Keratinocyte (primary cell): ENCODE measurements around the gene TUT4. TPM values are rescaled to one million over a fixed set of nuclear protein-coding genes. Genes with fewer than 3 reads are reported as not detected.

Experiments
- DNase-seq: peaks from one replicate; pipeline ENCODE4 v3.0.0-alpha.2; 2011; ENCODE audit warnings: low read depth, missing footprints, low spot score
- FAIRE-seq: peaks from 2 replicates; lab custom pipeline; 2011; peaks lifted over from hg19 to GRCh38; lab: Jason Lieb, UNC
- H2AFZ ChIP-seq: 2 replicates; pipeline ENCODE4 v1.6.0; 2012; ENCODE audit warnings: low read length, control low read depth, inconsistent platforms; ENCODE audit not compliant: control insufficient read depth
- H3K27ac ChIP-seq: 2 replicates; pipeline ENCODE4 v1.5.1; 2011; ENCODE audit warnings: low read length; ENCODE audit not compliant: control insufficient read depth, insufficient read depth
- H3K27me3 ChIP-seq: 3 replicates; pipeline ENCODE4 v1.6.0; 2011; ENCODE audit warnings: low read length; ENCODE audit not compliant: control insufficient read depth, insufficient read depth; ENCODE audit errors: extremely low read depth
- H3K36me3 ChIP-seq, 2 experiments: 2 replicates in 1 of 2; 3 replicates in 1 of 2; pipeline ENCODE4 v1.5.1; 2011; ENCODE audit warnings: low read length in 2 of 2, mild to moderate bottlenecking in 1 of 2; ENCODE audit not compliant: control insufficient read depth in 2 of 2, insufficient read depth in 2 of 2; ENCODE audit errors: extremely low read depth in 1 of 2
- H3K4me1 ChIP-seq: 3 replicates; pipeline ENCODE4 v1.5.1; 2011; ENCODE audit warnings: low read length; ENCODE audit not compliant: control insufficient read depth, insufficient read depth; ENCODE audit errors: extremely low read depth
- H3K4me2 ChIP-seq: 3 replicates; pipeline ENCODE4 v1.6.0; 2011; ENCODE audit warnings: low read depth, low read length; ENCODE audit not compliant: control insufficient read depth, insufficient read depth; ENCODE audit errors: extremely low read depth
- H3K4me3 ChIP-seq, 3 experiments: fragments of 200-600 bp in 1 of 3; sonication (generic) in 1 of 3; 2 replicates in 2 of 3; 3 replicates in 1 of 3; pipeline ENCODE4 v1.5.1; 2011 to 2016; ENCODE audit warnings: low read length in 3 of 3, mild to moderate bottlenecking in 3 of 3, control low read depth in 2 of 3, inconsistent platforms in 1 of 3, low read depth in 1 of 3, mixed read lengths in 1 of 3, mixed run types in 1 of 3, moderate library complexity in 1 of 3; ENCODE audit not compliant: control insufficient read depth in 2 of 3, insufficient read depth in 2 of 3; ENCODE audit errors: extremely low read depth in 1 of 3
- H3K79me2 ChIP-seq: 2 replicates; pipeline ENCODE4 v1.6.0; 2012; ENCODE audit warnings: low read length; ENCODE audit not compliant: control insufficient read depth, insufficient read depth
- H3K9ac ChIP-seq: 3 replicates; pipeline ENCODE4 v1.6.0; 2011; ENCODE audit warnings: low read length; ENCODE audit not compliant: control insufficient read depth, insufficient read depth; ENCODE audit errors: extremely low read depth
- H3K9me1 ChIP-seq: 3 replicates; pipeline ENCODE4 v1.6.0; 2011; ENCODE audit warnings: low read length; ENCODE audit not compliant: control insufficient read depth, insufficient read depth; ENCODE audit errors: extremely low read depth
- H3K9me3 ChIP-seq: 2 replicates; pipeline ENCODE4 v1.5.1; 2012; ENCODE audit warnings: low read depth, low read length; ENCODE audit not compliant: control insufficient read depth
- H4K20me1 ChIP-seq: 3 replicates; pipeline ENCODE4 v1.6.0; 2011; ENCODE audit warnings: low read length; ENCODE audit not compliant: control insufficient read depth, insufficient read depth; ENCODE audit errors: extremely low read depth
- EZH2 ChIP-seq: IDR thresholded peaks from one replicate; pipeline ENCODE4 v1.6.1; 2012; ENCODE audit warnings: inconsistent platforms, mild to moderate bottlenecking, low read length, moderate library complexity
- dilution Hi-C: fragments of 300-500 bp; cut with MboI; formaldehyde crosslinking; loops from one replicate; pipeline ENCODE4 v1.7.0; 2020; ENCODE audit warnings: low sequenced_read_pairs; ENCODE audit not compliant: extremely low pct_ligation_motif_present
- polyA plus RNA-seq, 5 experiments: library from polyadenylated mRNA; depleted of rRNA in 3 of 5; stranded (reverse) in 3 of 5; stranded (forward) in 1 of 5; unstranded in 1 of 5; fragments of >200 nt; gene quantifications; 1 replicate in 1 of 5; 2 replicates in 3 of 5; 3 replicates in 1 of 5; pipeline versions ENCODE4 v1.2.1 to v1.2.3, GENCODE V29; 2011 to 2012; ENCODE audit warnings: missing spikeins in 2 of 5, low read depth in 1 of 5, low replicate concordance in 1 of 5
- TF ChIP-seq, protein P1 (sequence below), 3 experiments: IDR thresholded peaks in 1 of 3; conservative IDR thresholded peaks in 1 of 3; optimal IDR thresholded peaks in 1 of 3; 2 replicates in 2 of 3; 3 replicates in 1 of 3; pipeline versions ENCODE3 to v1.5.1; 2011; ENCODE audit warnings: low read length in 3 of 3, mild to moderate bottlenecking in 3 of 3, moderate library complexity in 2 of 3, control low read depth in 1 of 3, inconsistent platforms in 1 of 3; ENCODE audit not compliant: insufficient read depth in 2 of 3; ENCODE audit errors: extremely low read depth in 1 of 3

Gene TUT4
- polyA plus RNA-seq, 1 donor (not counting 4 experiments of a cell fraction or from before 2014, with no cell fraction given): 27.5 TPM

DNA sequence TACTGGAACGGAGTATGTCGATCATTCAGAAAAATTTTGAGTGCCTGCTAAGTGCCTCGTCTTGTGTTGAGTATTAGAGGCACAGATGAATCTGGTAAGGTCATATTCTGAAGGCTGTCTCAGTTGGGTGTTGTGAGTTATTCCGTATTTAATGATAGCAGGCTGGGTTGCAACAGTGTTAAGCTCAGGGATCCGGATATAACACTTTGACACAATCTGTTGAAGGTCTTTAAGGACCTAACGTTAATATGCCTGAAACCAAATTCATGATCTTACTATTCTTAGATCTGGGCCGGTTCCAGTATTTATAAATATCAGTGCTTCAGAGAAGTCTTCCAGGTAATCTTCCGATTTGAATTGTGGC is 147.9 kb downstream of the TUT4 start:
- TF ChIP-seq EZH2: no peak
- TF ChIP-seq, protein P1, sequence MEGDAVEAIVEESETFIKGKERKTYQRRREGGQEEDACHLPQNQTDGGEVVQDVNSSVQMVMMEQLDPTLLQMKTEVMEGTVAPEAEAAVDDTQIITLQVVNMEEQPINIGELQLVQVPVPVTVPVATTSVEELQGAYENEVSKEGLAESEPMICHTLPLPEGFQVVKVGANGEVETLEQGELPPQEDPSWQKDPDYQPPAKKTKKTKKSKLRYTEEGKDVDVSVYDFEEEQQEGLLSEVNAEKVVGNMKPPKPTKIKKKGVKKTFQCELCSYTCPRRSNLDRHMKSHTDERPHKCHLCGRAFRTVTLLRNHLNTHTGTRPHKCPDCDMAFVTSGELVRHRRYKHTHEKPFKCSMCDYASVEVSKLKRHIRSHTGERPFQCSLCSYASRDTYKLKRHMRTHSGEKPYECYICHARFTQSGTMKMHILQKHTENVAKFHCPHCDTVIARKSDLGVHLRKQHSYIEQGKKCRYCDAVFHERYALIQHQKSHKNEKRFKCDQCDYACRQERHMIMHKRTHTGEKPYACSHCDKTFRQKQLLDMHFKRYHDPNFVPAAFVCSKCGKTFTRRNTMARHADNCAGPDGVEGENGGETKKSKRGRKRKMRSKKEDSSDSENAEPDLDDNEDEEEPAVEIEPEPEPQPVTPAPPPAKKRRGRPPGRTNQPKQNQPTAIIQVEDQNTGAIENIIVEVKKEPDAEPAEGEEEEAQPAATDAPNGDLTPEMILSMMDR (optimal IDR thresholded peaks at IDR 0.05 in 1 of 3, IDR thresholded peaks at IDR 0.05 in 1 of 3, conservative IDR thresholded peaks at IDR 0.05 in 1 of 3; ENCODE audit: extremely low read depth in 1 of 3, insufficient read depth in 2 of 3, low read length in 3 of 3): no peak
- H3K36me3 ChIP-seq: peaks cover 3 to 26% of the 10 kb centered on the region in 2 experiments
- peak overlapping the region; percentile 82 for H3K9ac ChIP-seq
- peak overlapping the region; percentile 61 to 80 (median 76) for H3K4me3 ChIP-seq
- H3K9me3 ChIP-seq: no peaks in the 10 kb centered on the region
- peak overlapping the region; percentile 87 for H3K27ac ChIP-seq
- H2AFZ ChIP-seq: peak overlapping the region; percentile 72
- FAIRE-seq (peak; percentile 20), DNase-seq (no peak)
- no peaks in the 10 kb centered on the region for H4K20me1 ChIP-seq
- no peaks in the 10 kb centered on the region for H3K27me3 ChIP-seq
- no peaks in the 10 kb centered on the region for H3K9me1 ChIP-seq
- peaks cover 11% of the 10 kb centered on the region for H3K4me1 ChIP-seq
- H3K4me2 ChIP-seq: peak overlapping the region; percentile 70
- dilution Hi-C loops: no loop called here
- peaks cover 35% of the 10 kb centered on the region for H3K79me2 ChIP-seq

DNA sequence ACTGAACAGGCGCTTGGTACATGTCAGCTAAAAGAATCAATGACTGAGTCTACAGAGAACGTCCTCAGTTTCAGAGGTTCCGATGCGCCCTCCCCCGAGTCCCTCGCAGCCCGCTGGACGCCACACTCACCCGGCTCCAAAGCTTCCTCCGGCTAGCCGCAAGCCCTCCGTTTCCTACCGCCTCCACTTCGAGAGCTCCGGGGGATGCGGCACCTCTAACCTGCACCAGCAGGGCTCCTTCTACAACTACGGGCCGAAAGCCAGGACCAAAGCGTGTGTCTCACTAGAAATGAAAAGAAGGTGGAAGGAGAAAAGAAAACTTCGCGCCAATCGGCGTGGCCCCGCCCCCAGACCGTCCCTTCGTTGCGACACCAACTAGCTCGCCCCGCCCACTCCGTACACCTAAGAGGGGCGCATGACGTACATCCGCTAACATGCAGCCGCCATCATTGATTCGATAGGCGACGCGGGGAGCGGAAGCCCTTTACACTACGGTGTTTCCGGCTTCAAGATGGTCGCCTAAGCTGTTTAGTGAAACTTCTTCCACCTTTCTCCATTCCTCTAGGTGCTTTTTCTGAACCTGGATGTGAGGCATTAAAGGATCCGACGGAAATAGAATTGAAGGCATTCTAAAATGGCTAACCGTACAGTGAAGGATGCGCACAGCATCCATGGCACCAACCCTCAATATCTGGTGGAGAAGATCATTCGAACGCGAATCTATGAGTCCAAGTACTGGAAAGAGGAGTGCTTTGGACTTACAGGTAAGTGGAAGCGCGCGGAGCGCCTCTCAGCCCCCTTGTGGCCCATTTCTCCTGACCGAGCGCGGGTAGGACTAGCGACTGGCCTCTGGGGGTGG is 148.5 kb downstream of the TUT4 start, which contains the start of the genes ORC1 and PRPF38A:
ORC1 (minus strand) TSS at position 308 of the 859 bp plus-strand sequence. CDS start 2,200 bp downstream, outside the sequence.
PRPF38A (plus strand) TSS at position 487 of the 859 bp plus-strand sequence; CDS start at position 635, 148 bp downstream.
- peak within 1 kb of the TSS; percentile 82 for H3K9ac ChIP-seq
- H3K9me3 ChIP-seq: no peaks in the 10 kb centered on the region
- H3K4me2 ChIP-seq: peak within 1 kb of the TSS; percentile 79
- dilution Hi-C loops: no loop called here
- H3K9me1 ChIP-seq: no peaks in the 10 kb centered on the region
- TF ChIP-seq, protein P1 (optimal IDR thresholded peaks at IDR 0.05 in 1 of 3, IDR thresholded peaks at IDR 0.05 in 1 of 3, conservative IDR thresholded peaks at IDR 0.05 in 1 of 3; ENCODE audit: extremely low read depth in 1 of 3, insufficient read depth in 2 of 3, low read length in 3 of 3): peak; percentile 32 to 86 (median 80)
- TF ChIP-seq EZH2: no peak
- peaks cover 35% of the 10 kb centered on the region for H3K79me2 ChIP-seq
- DNase-seq (peak; percentile 70), FAIRE-seq (peak; percentile 89)
- H2AFZ ChIP-seq: peak within 1 kb of the TSS; percentile 95
- peak within 1 kb of the TSS; percentile 87 for H3K27ac ChIP-seq
- peaks cover 11% of the 10 kb centered on the region for H3K4me1 ChIP-seq
- no peaks in the 10 kb centered on the region for H4K20me1 ChIP-seq
- no peaks in the 10 kb centered on the region for H3K27me3 ChIP-seq
- H3K36me3 ChIP-seq: peaks cover 3 to 26% of the 10 kb centered on the region in 2 experiments
- peak within 1 kb of the TSS; percentile 61 to 80 (median 76) for H3K4me3 ChIP-seq
